Measurements from ENCODE around the gene SERGEF. TPM values are rescaled to one million over a fixed set of nuclear protein-coding genes. Genes with fewer than 3 reads are reported as not detected.

The SERGEF gene
- total RNA-seq, 4 donors from 2014 or later = 42.1 to 61.6 (median 53.9) TPM

DNA sequence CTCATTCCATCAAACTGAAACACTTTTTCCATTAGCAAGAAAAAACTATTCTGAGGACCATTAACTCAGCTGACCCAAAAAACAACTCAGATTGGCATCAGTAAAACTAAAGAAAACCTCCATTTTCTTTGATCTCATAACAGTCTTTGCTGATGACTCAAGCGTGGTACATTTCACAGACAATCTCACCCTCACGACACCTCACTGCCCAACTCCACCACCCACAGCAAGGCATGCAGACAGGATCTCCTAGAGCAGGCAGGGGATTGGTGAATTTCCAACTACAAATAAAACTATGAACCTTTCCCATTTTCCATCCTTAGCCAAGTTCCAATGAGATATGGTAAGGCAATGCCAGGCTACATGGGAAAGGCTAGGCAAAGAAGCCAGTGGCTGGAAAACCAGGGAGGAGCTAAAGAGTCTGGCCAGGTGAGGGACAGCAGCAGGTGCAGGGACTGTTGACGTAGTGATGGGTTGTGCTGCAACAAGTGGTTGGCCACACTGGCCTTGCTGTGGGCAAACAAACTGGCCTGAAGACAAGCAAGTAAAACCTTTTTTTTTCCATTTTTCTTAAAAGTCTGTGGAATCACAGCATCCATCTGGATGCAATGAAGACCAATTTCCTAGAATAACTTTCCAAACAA is 97.2 kb downstream of the SERGEF start:
- H3K36me3 ChIP-seq = peaks cover 0 to 36% (median 0%) of the 10 kb centered on the region in 3 donors
- TF ChIP-seq, protein P1, sequence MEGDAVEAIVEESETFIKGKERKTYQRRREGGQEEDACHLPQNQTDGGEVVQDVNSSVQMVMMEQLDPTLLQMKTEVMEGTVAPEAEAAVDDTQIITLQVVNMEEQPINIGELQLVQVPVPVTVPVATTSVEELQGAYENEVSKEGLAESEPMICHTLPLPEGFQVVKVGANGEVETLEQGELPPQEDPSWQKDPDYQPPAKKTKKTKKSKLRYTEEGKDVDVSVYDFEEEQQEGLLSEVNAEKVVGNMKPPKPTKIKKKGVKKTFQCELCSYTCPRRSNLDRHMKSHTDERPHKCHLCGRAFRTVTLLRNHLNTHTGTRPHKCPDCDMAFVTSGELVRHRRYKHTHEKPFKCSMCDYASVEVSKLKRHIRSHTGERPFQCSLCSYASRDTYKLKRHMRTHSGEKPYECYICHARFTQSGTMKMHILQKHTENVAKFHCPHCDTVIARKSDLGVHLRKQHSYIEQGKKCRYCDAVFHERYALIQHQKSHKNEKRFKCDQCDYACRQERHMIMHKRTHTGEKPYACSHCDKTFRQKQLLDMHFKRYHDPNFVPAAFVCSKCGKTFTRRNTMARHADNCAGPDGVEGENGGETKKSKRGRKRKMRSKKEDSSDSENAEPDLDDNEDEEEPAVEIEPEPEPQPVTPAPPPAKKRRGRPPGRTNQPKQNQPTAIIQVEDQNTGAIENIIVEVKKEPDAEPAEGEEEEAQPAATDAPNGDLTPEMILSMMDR (IDR thresholded peaks at IDR 0.05) = no peak
- no peak for TF ChIP-seq POLR2A (IDR thresholded peaks at IDR 0.05)
- TF ChIP-seq EP300 (IDR thresholded peaks at IDR 0.05) = no peak
- no peak overlapping the region for H3K4me3 ChIP-seq
- no peaks in the 10 kb centered on the region for H3K9me3 ChIP-seq
- H3K27ac ChIP-seq = no peak overlapping the region
- no peaks in the 10 kb centered on the region for H3K27me3 ChIP-seq
- no peak for DNase-seq (ENCODE audit: low spot score in 2 of 2)
- 91 to 95% methylated on average over 3 of the region's 3 CpGs for WGBS, 2 donors
- H3K4me1 ChIP-seq = no peaks in the 10 kb centered on the region

DNA sequence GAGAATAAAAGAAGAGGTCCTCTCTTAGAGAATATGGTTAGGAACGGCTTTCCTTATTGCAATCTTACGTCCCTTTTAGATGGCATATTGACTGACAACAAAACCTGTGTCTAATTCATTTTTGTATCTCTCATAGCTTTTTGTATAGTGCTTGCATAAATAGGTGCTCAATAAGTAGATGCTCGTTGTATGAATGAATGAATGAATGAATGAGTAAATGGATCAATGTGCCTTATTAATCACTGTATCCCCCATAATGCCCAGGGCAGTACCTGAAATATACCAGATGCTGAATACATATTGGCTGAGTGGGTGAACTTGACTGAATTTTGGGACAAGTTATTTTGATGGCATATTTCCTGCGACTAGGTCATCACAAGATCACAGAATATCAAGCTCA is 97.9 kb downstream of the SERGEF start:
- Histone ChIP-seq H3K4me1 (no peaks in the 10 kb centered on the region), H3K27ac (no peak overlapping the region), H3K9me3 (no peaks in the 10 kb centered on the region), H3K36me3 (peaks cover 0 to 36% (median 0%) of the 10 kb centered on the region in 3 donors), H3K27me3 (no peaks in the 10 kb centered on the region), H3K4me3 (no peak overlapping the region)
- WGBS, 2 donors = 95 to 96% methylated on average over 4 of the region's 4 CpGs
- TF ChIP-seq, protein P1 (IDR thresholded peaks at IDR 0.05) = no peak
- TF ChIP-seq EP300 (IDR thresholded peaks at IDR 0.05) (no peak), POLR2A (IDR thresholded peaks at IDR 0.05) (no peak)
- DNase-seq (ENCODE audit: low spot score in 2 of 2) = no peak

DNA sequence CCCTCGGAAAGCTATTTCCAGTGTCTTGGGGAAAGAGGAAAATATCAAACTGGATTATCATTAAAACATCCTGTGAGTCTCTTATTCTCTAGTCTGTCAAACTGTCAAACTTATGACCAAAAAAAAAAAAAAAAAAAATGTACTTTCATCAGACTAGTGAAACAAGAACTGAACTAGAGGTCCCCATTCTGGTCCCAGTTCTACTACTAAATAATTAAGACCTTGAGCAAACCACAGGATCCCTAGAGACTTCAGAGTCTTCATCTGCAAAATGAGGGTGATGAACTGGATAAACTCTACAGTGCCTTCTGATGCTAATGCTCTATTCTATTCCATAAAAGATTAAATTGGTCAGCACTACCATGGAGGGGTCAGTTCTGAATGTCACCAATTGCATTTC is 105.8 kb downstream of the SERGEF start:
- no peak overlapping the region for H3K27ac ChIP-seq
- no peaks in the 10 kb centered on the region for H3K9me3 ChIP-seq
- WGBS, 2 donors = 85 to 87% methylated on average over 1 of the region's 1 CpG
- DNase-seq (ENCODE audit: low spot score in 2 of 2) = no peak
- no peaks in the 10 kb centered on the region for H3K4me1 ChIP-seq
- peaks cover 0 to 21% (median 0%) of the 10 kb centered on the region in 3 donors for H3K36me3 ChIP-seq
- TF ChIP-seq POLR2A (IDR thresholded peaks at IDR 0.05) (no peak), EP300 (IDR thresholded peaks at IDR 0.05) (no peak)
- TF ChIP-seq, protein P1 (IDR thresholded peaks at IDR 0.05) = no peak
- H3K27me3 ChIP-seq = no peaks in the 10 kb centered on the region
- no peak overlapping the region for H3K4me3 ChIP-seq

DNA sequence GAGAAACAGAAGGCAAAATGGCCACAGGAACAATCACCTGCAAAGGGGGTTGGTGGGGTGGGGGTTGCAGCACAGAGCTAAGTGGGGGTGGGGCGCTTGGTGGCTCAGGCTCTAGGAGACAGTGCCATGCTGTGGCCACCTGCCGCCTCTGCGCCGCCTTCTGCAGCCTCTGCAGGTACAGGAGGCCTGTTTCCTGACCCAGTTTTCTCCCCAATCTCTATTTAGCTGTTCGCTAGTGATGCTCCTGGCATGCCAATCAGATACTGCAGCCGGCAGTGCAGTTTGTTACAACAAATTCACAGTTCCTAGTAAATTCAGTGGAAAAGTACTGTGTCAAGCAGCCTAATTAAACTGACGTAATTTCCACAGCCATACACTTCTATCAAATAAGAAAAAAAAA is 106.4 kb downstream of the SERGEF start:
- no peaks in the 10 kb centered on the region for H3K9me3 ChIP-seq
- no peak for DNase-seq (ENCODE audit: low spot score in 2 of 2)
- no peak overlapping the region for H3K4me3 ChIP-seq
- peaks cover 0 to 18% (median 0%) of the 10 kb centered on the region in 3 donors for H3K36me3 ChIP-seq
- TF ChIP-seq EP300 (IDR thresholded peaks at IDR 0.05) = no peak
- TF ChIP-seq POLR2A (IDR thresholded peaks at IDR 0.05) = no peak
- TF ChIP-seq, protein P1 (IDR thresholded peaks at IDR 0.05) = no peak
- no peak overlapping the region for H3K27ac ChIP-seq
- 83 to 91% methylated on average over 7 of the region's 7 CpGs for WGBS, 2 donors
- H3K4me1 ChIP-seq = no peaks in the 10 kb centered on the region
- H3K27me3 ChIP-seq = no peaks in the 10 kb centered on the region

DNA sequence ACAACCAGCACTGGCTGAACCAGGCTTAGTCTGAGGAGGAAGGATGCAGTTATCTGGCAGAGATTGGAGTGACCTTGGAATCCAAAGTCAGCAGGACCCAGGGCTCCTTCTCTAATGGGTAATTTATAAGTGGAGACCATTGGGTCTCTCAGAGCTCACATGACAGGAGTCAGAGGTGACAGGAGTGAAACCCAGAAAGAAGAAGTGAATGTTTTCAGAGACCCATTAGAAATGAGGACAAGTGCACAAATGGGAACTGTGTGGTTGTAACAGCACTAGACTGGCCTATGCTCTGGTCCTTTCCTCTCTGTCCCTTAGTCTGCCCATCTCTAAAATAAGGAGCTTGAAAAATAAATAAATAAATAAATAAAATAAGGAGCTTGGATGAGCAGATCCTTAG is 107.4 kb downstream of the SERGEF start:
- H3K4me1 ChIP-seq = no peaks in the 10 kb centered on the region
- no peak overlapping the region for H3K27ac ChIP-seq
- peaks cover 0 to 17% (median 0%) of the 10 kb centered on the region in 3 donors for H3K36me3 ChIP-seq
- TF ChIP-seq POLR2A (IDR thresholded peaks at IDR 0.05) = no peak
- TF ChIP-seq EP300 (IDR thresholded peaks at IDR 0.05) = no peak
- DNase-seq (ENCODE audit: low spot score in 2 of 2) = no peak
- H3K9me3 ChIP-seq = no peaks in the 10 kb centered on the region
- no peak overlapping the region for H3K4me3 ChIP-seq
- H3K27me3 ChIP-seq = no peaks in the 10 kb centered on the region

Data from tibial nerve (tissue), 4 donors.